ENCODE results near the gene LRCH2. TPM values are rescaled to one million over a fixed set of nuclear protein-coding genes. Genes with fewer than 3 reads are reported as not detected.
A peak's percentile ranks its signal among the peaks of the same experiment; 100 is the strongest.

The LRCH2 gene
- total RNA-seq, 1 experiment from 2014 or later, result 3.0 TPM

DNA sequence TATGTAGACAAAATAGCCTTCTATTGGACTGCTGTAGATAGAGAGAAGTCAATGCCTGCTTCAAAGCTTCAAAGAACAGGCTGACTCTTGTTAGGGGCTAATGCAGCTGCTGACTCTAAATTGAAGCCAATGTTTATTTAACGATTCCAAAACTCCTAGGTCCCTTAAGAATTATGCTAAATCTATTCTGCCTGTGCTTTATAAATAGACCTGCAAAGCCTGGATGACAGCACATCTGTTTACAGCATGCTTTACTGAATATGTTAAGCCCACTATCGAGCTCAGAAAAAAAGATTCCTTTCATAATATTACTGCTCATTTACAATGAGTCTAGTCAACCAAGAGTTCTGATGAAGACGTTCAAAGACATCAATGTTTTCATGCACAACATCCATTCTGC is 99.5 kb downstream of the LRCH2 start:
- peak; percentile 58 for DNase-seq (ENCODE audit: low read depth, low spot score)
- in situ Hi-C loops (cut with HindIII; ENCODE audit: low pct_unique_long_range_greater_than_20kb, low sequenced_read_pairs), result no loop called here

DNA sequence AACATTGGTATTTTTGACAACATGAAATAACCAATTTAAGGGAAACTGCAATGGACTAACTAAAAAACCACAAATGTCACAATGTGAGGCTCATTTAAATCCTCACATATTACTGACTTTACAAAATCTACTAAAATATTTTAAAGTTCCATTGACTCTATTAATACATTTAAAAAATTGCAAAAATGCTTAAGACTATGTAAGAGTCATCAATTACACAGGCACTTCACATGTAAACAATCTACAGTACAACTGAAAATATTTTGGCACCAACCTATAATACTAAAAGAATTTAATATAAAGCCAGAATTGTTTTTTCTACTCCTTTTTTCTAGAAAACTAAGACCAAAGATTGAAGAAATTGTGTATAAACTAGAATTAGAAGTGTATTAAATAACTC is 121.5 kb downstream of the LRCH2 start:
- in situ Hi-C loops (cut with HindIII; ENCODE audit: low pct_unique_long_range_greater_than_20kb, low sequenced_read_pairs), result no loop called here
- no peak for DNase-seq (ENCODE audit: low read depth, low spot score)

DNA sequence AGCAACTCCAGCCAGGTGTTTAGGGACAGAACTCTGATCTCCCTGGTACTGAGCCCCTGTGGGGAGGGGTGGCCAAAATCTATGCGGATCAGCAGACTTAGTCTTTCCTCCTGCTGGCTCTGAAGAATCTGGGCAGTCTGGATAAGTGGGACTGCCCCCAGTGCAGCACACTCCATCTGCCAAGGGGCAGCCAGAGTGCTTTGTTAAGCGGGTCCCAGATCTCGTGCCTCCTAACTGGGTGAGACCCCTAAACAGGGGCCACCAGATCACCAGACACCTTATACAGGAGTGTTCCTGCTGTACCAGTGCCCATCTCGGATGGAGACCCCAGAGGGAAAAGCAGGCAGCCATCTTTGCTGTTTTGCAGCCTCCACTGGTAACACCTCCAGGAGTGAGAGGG is 135.0 kb downstream of the LRCH2 start:
- DNase-seq (ENCODE audit: low read depth, low spot score), result no peak
- in situ Hi-C loops (cut with HindIII; ENCODE audit: low pct_unique_long_range_greater_than_20kb, low sequenced_read_pairs), result no loop called here

DNA sequence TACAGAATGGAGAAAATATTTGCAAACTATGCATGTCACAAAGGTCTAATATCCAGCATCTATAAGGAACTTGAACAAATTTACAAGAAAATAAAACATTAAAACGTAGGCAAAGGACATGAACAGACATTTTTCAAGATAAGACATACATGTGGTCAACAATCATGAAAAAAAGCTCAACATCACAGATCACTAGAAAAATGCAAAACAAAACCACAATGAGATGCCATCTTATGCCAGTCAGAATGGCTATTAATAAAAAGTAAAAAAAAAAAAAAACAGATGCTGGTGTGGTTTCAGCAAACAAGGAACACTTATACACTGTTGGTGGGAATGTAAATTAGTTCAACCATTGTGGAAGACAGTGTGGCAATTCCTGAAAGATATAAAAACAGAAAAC is 140.7 kb downstream of the LRCH2 start:
- in situ Hi-C loops (cut with HindIII; ENCODE audit: low pct_unique_long_range_greater_than_20kb, low sequenced_read_pairs), result no loop called here

DNA sequence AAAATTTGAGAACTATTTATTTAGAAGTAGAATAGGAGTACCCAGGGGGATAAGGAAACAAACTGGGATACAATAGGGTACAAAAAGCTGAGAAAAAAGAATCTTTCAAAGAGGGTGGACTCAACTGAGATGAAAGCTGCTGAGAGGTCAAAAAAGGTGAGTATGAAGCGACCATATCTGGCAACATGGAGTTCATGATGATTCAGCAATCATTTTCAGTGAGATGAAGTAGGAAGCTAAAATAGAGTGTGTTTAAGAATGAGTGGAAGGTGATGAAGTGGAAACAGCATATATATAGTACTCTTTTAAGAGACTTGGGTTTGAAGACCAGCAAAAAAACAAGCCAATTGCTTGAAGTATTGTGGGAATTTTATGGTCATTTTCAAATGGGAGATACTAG is 144.5 kb downstream of the LRCH2 start:
- DNase-seq (ENCODE audit: low read depth, low spot score), result no peak
- in situ Hi-C loops (cut with HindIII; ENCODE audit: low pct_unique_long_range_greater_than_20kb, low sequenced_read_pairs), result no loop called here

More for the DNA sequence above, 140.7 kb downstream of the LRCH2 start:
- no peak for DNase-seq (ENCODE audit: low read depth, low spot score)

DNA sequence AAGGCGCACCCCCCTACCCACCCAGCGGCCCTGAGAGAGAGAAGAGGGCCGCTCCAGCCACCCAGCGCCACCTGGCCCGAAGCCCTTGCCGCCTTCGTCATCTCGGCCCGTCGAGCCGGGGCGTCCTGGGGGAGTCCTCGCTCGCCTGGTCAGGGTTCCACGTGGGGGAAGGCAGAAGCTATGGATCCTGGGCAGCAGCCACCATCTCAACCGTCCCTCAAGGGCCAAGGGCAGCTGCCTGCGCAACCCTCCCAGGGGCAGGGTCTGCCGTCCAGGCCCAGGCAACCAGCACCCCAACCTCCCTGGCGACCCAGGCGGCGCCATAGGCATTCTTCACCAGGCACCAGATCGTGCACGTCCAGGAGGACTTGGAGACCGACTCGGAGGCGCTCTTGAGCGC is 165.0 kb downstream of the LRCH2 start:
- in situ Hi-C loops (cut with HindIII; ENCODE audit: low pct_unique_long_range_greater_than_20kb, low sequenced_read_pairs), result no loop called here

DNA sequence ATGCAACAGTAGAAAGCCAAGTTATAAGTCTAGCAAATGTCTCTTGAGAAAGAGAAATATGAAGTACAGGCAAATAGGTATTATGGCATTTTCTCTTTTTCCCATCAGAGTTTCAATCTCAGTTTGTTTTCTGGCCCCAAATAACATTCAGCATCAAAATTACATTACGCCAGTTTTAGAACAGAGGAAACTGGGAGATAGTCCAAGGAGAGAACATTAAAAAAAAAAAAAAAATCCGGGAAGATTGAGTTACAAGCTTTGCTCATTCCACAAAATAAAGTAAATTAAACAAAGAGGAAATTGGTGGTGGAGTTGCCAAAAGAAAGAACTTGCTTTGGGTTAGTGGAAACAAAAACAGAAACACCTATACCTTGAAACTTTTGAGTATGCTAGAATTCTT is 166.1 kb downstream of the LRCH2 start:
- no peak for DNase-seq (ENCODE audit: low read depth, low spot score)
- in situ Hi-C loops (cut with HindIII; ENCODE audit: low pct_unique_long_range_greater_than_20kb, low sequenced_read_pairs), result no loop called here

More for the DNA sequence above, 165.0 kb downstream of the LRCH2 start:
- DNase-seq (ENCODE audit: low read depth, low spot score), result no peak

DNA sequence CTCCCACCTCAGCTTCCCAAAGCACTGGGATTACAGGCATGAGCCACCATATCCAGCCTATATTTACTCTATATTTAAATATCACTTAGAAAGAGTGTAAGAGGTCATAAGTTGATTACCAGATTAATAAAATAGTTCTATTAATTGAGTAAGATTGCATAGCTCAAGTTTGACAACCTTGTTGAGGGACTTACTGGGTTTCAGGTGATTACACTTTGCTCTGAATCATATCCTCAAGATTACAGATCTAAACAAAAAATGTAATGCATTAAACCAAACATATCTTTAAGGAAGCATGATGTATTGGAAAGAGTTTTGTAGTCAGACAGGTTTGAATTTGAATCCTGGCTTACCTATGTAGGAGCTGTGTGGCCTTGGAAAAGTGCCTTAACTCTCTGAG is 168.6 kb downstream of the LRCH2 start:
- in situ Hi-C loops (cut with HindIII; ENCODE audit: low pct_unique_long_range_greater_than_20kb, low sequenced_read_pairs), result no loop called here
- DNase-seq (ENCODE audit: low read depth, low spot score), result no peak

Small RNA genes within 50 kb of the gene (small RNA-seq; reads per million reads assigned to genes)
- 0 reads per million in 2 experiments for gene RF00019
- 0.96 to 4.7 reads per million in 2 experiments for gene SNORA35B

Other genes starting within 250 kb of the LRCH2 start
- gene IL13RA2, start 216.5 kb downstream of the LRCH2 start, total RNA-seq (2014; rRNA removed; shearing (Covaris generic)), result 206 and 223 TPM in 2 replicates
- not detected in 2 replicates for gene RBMXL3, start 44.7 kb downstream of the LRCH2 start, total RNA-seq (2014; rRNA removed; shearing (Covaris generic))
- gene LUZP4, start 55.6 kb upstream of the LRCH2 start, total RNA-seq (2014; rRNA removed; shearing (Covaris generic)), result 19.1 and 22.2 TPM in 2 replicates

Data from SK-MEL-5 (cell line).